PC-3 (cell line): ENCODE results near the gene NRXN2. TPM values are rescaled to one million over a fixed set of nuclear protein-coding genes. Genes with fewer than 3 reads are reported as not detected.

Experiments used
- ATAC-seq: fragments of 200-7000 bp; cut with Tn5 transposase; 2 replicates; pipeline ENCODE4 v1.9.1; 2020; ENCODE audit warnings: mild to moderate bottlenecking, moderate library complexity
- BruUV-seq: library from RNA; stranded (reverse); fragments of 400-500 nt; replicated peaks from 2 replicates; lab custom pipeline; 2021; lab: Mats Ljungman, UMichigan
- CTCF ChIA-PET: fragments of 300-600 bp; sonication (Branson Sonifier 250); formaldehyde crosslinking; loops from one replicate; lab custom pipeline; 2022; ENCODE audit warnings: antibody characterized with exemption; lab: Charles Lee
- POLR2A ChIA-PET: fragments of 300-600 bp; sonication (Branson Sonifier 250); formaldehyde crosslinking; loops from one replicate; lab custom pipeline; 2022; ENCODE audit warnings: antibody characterized with exemption; ENCODE audit not compliant: unreplicated experiment; lab: Charles Lee
- DNase-seq: peaks from one replicate; pipeline ENCODE4 v3.0.0-alpha.2; 2015
- H2AFZ ChIP-seq: fragments of 300-600 bp; sonication (generic); 2 replicates; pipeline ENCODE4 v1.6.0; 2016; ENCODE audit warnings: antibody characterized with exemption, low read length
- H3F3A ChIP-seq: fragments of 300-600 bp; sonication (generic); one replicate; pipeline ENCODE4 v1.6.0; 2017; ENCODE audit warnings: antibody characterized with exemption, low read length, control low read depth, mild to moderate bottlenecking; ENCODE audit not compliant: unreplicated experiment
- H3K27ac ChIP-seq: fragments of 300-600 bp; sonication (generic); 2 replicates; pipeline ENCODE4 v1.5.1; 2016; ENCODE audit warnings: mild to moderate bottlenecking, low read length
- H3K27me3 ChIP-seq: fragments of 300-600 bp; sonication (generic); 2 replicates; pipeline ENCODE4 v1.6.1; 2016; ENCODE audit warnings: low read length, mixed read lengths
- H3K36me3 ChIP-seq: fragments of 300-600 bp; sonication (generic); 2 replicates; pipeline ENCODE4 v1.6.1; 2016; ENCODE audit warnings: low read depth, mixed run types, low read length, mixed read lengths
- H3K4me1 ChIP-seq: fragments of 300-600 bp; sonication (generic); 2 replicates; pipeline ENCODE4 v1.5.1; 2016; ENCODE audit warnings: low read length; ENCODE audit not compliant: insufficient read depth
- H3K4me2 ChIP-seq: fragments of 300-600 bp; sonication (generic); 2 replicates; pipeline ENCODE4 v1.6.0; 2016; ENCODE audit warnings: low read length
- H3K4me3 ChIP-seq: fragments of 300-600 bp; sonication (generic); 2 replicates; pipeline ENCODE4 v1.5.1; 2016; ENCODE audit warnings: mild to moderate bottlenecking, low read length, mixed read lengths
- H3K79me2 ChIP-seq: fragments of 300-600 bp; sonication (generic); 2 replicates; pipeline ENCODE4 v1.6.1; 2017; ENCODE audit warnings: low read length, mixed read lengths
- H3K9ac ChIP-seq: fragments of 300-600 bp; sonication (generic); 2 replicates; pipeline ENCODE4 v1.6.0; 2016; ENCODE audit warnings: mild to moderate bottlenecking, low read length
- H3K9me2 ChIP-seq: fragments of 300-600 bp; sonication (generic); replicated peaks from 2 replicates; pipeline ENCODE4 v1.6.1; 2016; ENCODE audit warnings: mixed run types, low read length, mixed read lengths
- H3K9me3 ChIP-seq: fragments of 300-600 bp; sonication (generic); 2 replicates; pipeline ENCODE4 v1.6.1; 2016; ENCODE audit warnings: low read length, mixed read lengths
- H4K20me1 ChIP-seq: fragments of 300-600 bp; sonication (generic); 2 replicates; pipeline ENCODE4 v1.6.1; 2016; ENCODE audit warnings: low read length, mixed read lengths
- EZH2 ChIP-seq: fragments of 300-600 bp; sonication (generic); IDR thresholded peaks from one replicate; pipeline ENCODE4 v1.6.1; 2017; ENCODE audit warnings: antibody characterized with exemption, mild to moderate bottlenecking, low read length; ENCODE audit not compliant: unreplicated experiment
- EZH2phosphoT487 ChIP-seq: fragments of 300-600 bp; sonication (generic); IDR thresholded peaks from 2 replicates; pipeline ENCODE4 v1.6.1; 2018; ENCODE audit warnings: mild to moderate bottlenecking, antibody characterized with exemption, low read length, borderline replicate concordance
- intact Hi-C: fragments of 100-400 bp; cut with micrococcal nuclease; formaldehyde crosslinking; loops from 2 replicates; pipeline ENCODE4 v1.9.0; 2023
- total RNA-seq: library from RNA; depleted of rRNA; stranded (reverse); fragments of >200 nt; gene quantifications from 2 replicates; pipeline ENCODE4 v1.2.3, GENCODE V29; 2014
- TF ChIP-seq, protein P1 (sequence below): fragments of 300-600 bp; sonication (generic); conservative IDR thresholded peaks from 2 replicates; pipeline ENCODE4 v1.5.1; 2017; ENCODE audit warnings: antibody characterized with exemption, low read depth, mild to moderate bottlenecking, low read length

The NRXN2 gene
- total RNA-seq, 1 experiment from 2014 or later: not detected

DNA sequence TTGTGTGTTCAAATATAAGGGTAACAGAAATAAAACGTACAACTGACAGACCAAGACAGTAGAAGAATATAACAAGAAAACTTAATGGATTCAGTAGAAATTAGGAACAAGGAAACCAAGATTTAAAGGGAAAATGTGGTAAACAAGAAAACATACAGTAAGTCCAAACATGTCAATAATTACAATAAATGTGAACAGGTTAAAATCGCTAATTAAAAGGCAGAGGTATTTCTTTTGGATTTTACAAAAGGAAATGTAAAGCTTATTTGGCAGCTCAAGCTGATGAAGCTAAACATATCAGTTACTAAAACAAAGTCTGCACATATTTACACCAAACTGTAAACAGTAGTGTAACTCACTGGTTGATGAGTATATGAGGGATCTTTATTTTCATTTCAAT, 134.3 kb downstream of the NRXN2 start:
- H4K20me1 ChIP-seq: no peaks in the 10 kb centered on the region
- H3F3A ChIP-seq: no peaks in the 10 kb centered on the region
- no peaks in the 10 kb centered on the region for H3K9me2 ChIP-seq
- BruUV-seq: no TSS peak
- peaks cover 3% of the 10 kb centered on the region; the same call in 1 of the 2 replicates for H3K9me3 ChIP-seq
- CTCF ChIA-PET: no interaction called here
- peaks cover 4% of the 10 kb centered on the region; the same call in 1 of the 2 replicates for H3K27me3 ChIP-seq
- H3K36me3 ChIP-seq: no peaks in the 10 kb centered on the region
- H3K4me2 ChIP-seq: no peak overlapping the region
- H3K27ac ChIP-seq: no peak overlapping the region
- no peak overlapping the region for H3K9ac ChIP-seq
- peaks cover 2% of the 10 kb centered on the region for H3K4me1 ChIP-seq
- intact Hi-C loops: no loop called here
- POLR2A ChIA-PET: no interaction called here
- no peak overlapping the region for H2AFZ ChIP-seq
- no peak for ATAC-seq
- TF ChIP-seq EZH2 (no peak), EZH2phosphoT487 (no peak)
- TF ChIP-seq, protein P1, sequence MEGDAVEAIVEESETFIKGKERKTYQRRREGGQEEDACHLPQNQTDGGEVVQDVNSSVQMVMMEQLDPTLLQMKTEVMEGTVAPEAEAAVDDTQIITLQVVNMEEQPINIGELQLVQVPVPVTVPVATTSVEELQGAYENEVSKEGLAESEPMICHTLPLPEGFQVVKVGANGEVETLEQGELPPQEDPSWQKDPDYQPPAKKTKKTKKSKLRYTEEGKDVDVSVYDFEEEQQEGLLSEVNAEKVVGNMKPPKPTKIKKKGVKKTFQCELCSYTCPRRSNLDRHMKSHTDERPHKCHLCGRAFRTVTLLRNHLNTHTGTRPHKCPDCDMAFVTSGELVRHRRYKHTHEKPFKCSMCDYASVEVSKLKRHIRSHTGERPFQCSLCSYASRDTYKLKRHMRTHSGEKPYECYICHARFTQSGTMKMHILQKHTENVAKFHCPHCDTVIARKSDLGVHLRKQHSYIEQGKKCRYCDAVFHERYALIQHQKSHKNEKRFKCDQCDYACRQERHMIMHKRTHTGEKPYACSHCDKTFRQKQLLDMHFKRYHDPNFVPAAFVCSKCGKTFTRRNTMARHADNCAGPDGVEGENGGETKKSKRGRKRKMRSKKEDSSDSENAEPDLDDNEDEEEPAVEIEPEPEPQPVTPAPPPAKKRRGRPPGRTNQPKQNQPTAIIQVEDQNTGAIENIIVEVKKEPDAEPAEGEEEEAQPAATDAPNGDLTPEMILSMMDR: no peak
- no peak for DNase-seq
- H3K4me3 ChIP-seq: no peak overlapping the region
- no peaks in the 10 kb centered on the region for H3K79me2 ChIP-seq

DNA sequence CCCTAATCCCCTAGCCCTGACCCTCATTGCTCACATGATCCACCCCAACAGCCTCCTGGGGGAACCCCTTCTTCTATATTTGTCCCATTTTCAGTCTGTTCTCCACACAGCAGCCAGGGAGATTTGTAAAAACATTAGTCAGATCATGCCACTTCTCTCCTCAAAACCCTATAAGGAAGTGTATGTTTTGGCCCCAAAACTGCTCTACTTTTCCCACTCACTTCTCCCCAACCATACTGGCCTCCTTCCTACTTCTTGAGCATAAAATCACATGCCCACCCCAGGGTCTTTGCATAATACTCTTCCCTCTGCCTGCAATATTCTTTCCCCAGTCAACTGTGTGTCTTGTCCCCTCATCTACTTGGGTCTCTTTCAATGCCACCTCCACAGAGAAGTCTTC, 136.6 kb downstream of the NRXN2 start:
- no peak overlapping the region for H3K4me2 ChIP-seq
- no peak overlapping the region for H2AFZ ChIP-seq
- no peaks in the 10 kb centered on the region for H3K9me2 ChIP-seq
- no peak overlapping the region for H3K9ac ChIP-seq
- H3K9me3 ChIP-seq: peaks cover 3% of the 10 kb centered on the region; the same call in 1 of the 2 replicates
- ATAC-seq (no peak), DNase-seq (no peak)
- H3K27ac ChIP-seq: no peak overlapping the region
- H3K4me1 ChIP-seq: peaks cover 13% of the 10 kb centered on the region
- POLR2A ChIA-PET: no interaction called here
- no TSS peak for BruUV-seq
- no peak overlapping the region for H3K4me3 ChIP-seq
- H4K20me1 ChIP-seq: no peaks in the 10 kb centered on the region
- peaks cover 4% of the 10 kb centered on the region; the same call in 1 of the 2 replicates for H3K27me3 ChIP-seq
- no peaks in the 10 kb centered on the region for H3K36me3 ChIP-seq
- H3F3A ChIP-seq: no peaks in the 10 kb centered on the region
- H3K79me2 ChIP-seq: no peaks in the 10 kb centered on the region
- TF ChIP-seq, protein P1: no peak
- TF ChIP-seq EZH2: no peak
- TF ChIP-seq EZH2phosphoT487: no peak
- intact Hi-C loops: no loop called here
- CTCF ChIA-PET: no interaction called here

DNA sequence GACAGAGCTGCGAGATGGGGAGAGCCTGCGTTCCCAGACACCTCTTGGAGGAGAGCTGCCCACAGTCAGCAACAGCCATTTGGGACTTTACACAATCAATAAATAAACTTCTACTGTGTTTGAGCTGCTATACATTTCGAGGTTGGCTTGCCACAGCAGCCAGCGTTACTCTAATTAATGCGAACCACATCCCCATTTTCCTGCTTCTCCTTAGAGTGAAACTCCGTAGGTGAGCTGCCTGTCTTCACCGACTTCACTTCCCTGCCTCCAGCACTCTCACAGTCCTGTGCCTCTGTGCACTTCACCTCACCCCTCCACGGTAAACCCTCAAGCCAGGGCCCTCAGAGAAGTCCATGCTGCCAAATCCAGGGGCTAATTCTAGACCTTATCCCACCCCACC, 137.8 kb downstream of the NRXN2 start:
- Histone ChIP-seq H3F3A (no peaks in the 10 kb centered on the region), H2AFZ (no peak overlapping the region), H3K36me3 (no peaks in the 10 kb centered on the region), H3K4me3 (no peak overlapping the region), H3K9ac (no peak overlapping the region), H4K20me1 (no peaks in the 10 kb centered on the region), H3K27ac (no peak overlapping the region), H3K4me2 (no peak overlapping the region), H3K4me1 (peaks cover 13% of the 10 kb centered on the region), H3K27me3 (peaks cover 9% of the 10 kb centered on the region; the same call in 1 of the 2 replicates), H3K9me2 (no peaks in the 10 kb centered on the region), H3K9me3 (peaks cover 3% of the 10 kb centered on the region; the same call in 1 of the 2 replicates), H3K79me2 (no peaks in the 10 kb centered on the region)
- DNase-seq: no peak
- ChIA-PET POLR2A (no interaction called here), CTCF (no interaction called here)
- TF ChIP-seq EZH2phosphoT487 (no peak), EZH2 (no peak)
- TF ChIP-seq, protein P1: no peak
- intact Hi-C loops: no loop called here
- no peak for ATAC-seq
- no TSS peak for BruUV-seq
